Upper lobe of right lung (tissue), 1 donor: Measurements from ENCODE around the gene TROAP. TPM values are rescaled to one million over a fixed set of nuclear protein-coding genes. Genes with fewer than 3 reads are reported as not detected.

Source experiments
- ATAC-seq: fragments of 200-7000 bp; cut with Tn5 transposase; one replicate; pipeline ENCODE4 v1.9.1; 2020; ENCODE audit warnings: mild to moderate bottlenecking, moderate library complexity
- DNase-seq: peaks from one replicate; pipeline ENCODE4 v3.0.0-alpha.2; 2020
- H3K27ac ChIP-seq: fragments of 200-600 bp; one replicate; pipeline ENCODE4 v1.8.0; 2022
- H3K27me3 ChIP-seq: fragments of 200-600 bp; one replicate; pipeline ENCODE4 v1.8.0; 2022; ENCODE audit warnings: mild to moderate bottlenecking
- H3K36me3 ChIP-seq: fragments of 200-600 bp; one replicate; pipeline ENCODE4 v1.8.0; 2022
- H3K4me1 ChIP-seq: fragments of 200-600 bp; one replicate; pipeline ENCODE4 v1.8.0; 2022
- H3K4me3 ChIP-seq: fragments of 200-600 bp; one replicate; pipeline ENCODE4 v1.8.0; 2022; ENCODE audit warnings: mild to moderate bottlenecking
- H3K9me3 ChIP-seq: fragments of 200-600 bp; one replicate; pipeline ENCODE4 v1.8.0; 2022
- intact Hi-C: fragments of 100-400 bp; cut with DNase I; formaldehyde crosslinking; loops from one replicate; pipeline ENCODE4 v1.11.0; 2022
- total RNA-seq: library from RNA; stranded (reverse); fragmentation: NEBNext Ultra II Directional; extraction: Animal tissue kit (Norgen Biotek cat#: 25700); gene quantifications from one replicate; pipeline ENCODE4 v1.2.1, GENCODE V29; 2021
- TF ChIP-seq, protein P1 (sequence below): fragments of 200-600 bp; IDR thresholded peaks from one replicate; pipeline ENCODE4 v1.8.0; 2022; ENCODE audit warnings: antibody characterized with exemption
- donor health status: DM: no; HTN: yes; CAD: no; lungs with severe emphysema.

The TROAP gene
- total RNA-seq, 1 donor from 2014 or later, result 0.96 TPM

DNA sequence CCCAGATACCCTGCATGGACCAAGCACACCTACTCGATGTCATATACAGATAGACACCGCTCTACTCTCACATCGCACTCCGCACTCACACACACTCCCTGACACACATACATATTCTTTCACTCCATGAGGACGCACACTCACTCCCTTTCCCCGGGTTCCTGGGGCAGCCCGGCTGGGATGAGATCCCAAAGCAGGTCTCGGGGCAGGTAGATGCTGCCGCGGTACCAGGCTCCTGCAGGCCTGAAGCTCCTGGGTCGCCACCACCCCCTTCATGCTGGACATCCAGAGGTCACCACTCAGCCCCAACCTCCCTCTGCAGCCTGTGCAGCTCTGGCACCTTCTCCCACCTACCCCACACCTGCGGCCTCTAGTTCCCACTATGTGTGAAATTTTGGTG is 11.6 kb downstream of the TROAP start:
- TF ChIP-seq, protein P1, sequence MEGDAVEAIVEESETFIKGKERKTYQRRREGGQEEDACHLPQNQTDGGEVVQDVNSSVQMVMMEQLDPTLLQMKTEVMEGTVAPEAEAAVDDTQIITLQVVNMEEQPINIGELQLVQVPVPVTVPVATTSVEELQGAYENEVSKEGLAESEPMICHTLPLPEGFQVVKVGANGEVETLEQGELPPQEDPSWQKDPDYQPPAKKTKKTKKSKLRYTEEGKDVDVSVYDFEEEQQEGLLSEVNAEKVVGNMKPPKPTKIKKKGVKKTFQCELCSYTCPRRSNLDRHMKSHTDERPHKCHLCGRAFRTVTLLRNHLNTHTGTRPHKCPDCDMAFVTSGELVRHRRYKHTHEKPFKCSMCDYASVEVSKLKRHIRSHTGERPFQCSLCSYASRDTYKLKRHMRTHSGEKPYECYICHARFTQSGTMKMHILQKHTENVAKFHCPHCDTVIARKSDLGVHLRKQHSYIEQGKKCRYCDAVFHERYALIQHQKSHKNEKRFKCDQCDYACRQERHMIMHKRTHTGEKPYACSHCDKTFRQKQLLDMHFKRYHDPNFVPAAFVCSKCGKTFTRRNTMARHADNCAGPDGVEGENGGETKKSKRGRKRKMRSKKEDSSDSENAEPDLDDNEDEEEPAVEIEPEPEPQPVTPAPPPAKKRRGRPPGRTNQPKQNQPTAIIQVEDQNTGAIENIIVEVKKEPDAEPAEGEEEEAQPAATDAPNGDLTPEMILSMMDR, result no peak
- Histone ChIP-seq H3K36me3 (no peaks in the 10 kb centered on the region), H3K9me3 (no peaks in the 10 kb centered on the region), H3K27ac (no peak overlapping the region), H3K4me3 (no peak overlapping the region), H3K4me1 (peaks cover 17% of the 10 kb centered on the region), H3K27me3 (peaks cover 62% of the 10 kb centered on the region)
- ATAC-seq, result no peak
- intact Hi-C loops, result no loop called here
- DNase-seq, result peak; percentile 61

DNA sequence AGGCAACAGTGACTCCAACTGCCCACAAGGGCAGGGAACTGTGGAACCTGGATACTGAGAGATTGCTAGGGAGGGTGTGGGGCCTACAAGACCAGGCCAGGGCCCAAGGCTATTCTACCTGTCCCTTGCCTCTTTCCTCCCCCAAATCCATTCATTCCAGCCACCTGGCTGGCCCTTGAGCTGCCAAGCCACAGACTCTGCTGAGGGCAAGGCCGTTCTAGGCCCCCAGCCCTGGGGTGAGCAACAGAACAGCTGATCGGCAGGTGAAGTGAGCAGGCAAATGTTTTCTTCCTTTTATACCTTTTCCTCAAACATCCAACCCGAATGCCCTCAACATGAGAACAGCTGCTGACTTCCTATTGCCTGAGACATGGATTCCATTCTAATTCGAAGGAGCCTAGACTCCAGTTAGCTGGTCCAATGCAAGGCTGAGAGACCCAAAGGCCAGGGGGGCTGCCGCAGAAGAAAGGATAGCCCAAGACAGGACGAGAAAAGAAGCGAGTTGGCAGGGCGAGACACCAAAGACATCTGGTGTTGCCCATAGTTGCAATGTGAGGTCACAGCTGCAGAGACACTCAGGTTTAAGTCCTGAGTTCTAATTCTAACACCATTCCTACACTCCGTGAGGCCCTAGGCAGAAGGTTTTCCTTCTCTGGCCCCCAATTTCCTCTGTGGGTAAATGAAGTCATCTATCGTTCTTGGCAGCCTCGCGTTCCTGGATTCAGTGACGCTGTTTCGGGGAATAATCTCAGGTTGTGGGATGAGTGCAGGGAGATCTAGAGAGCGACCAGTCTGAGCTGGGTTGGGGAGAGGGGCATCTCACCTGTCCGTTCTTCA is 12.3 kb downstream of the TROAP start:
- intact Hi-C loops, result no loop called here
- DNase-seq (peak; percentile 37), ATAC-seq (no peak)
- H3K4me1 ChIP-seq, result peaks cover 17% of the 10 kb centered on the region
- H3K27ac ChIP-seq, result no peak overlapping the region
- H3K27me3 ChIP-seq, result peaks cover 68% of the 10 kb centered on the region
- H3K4me3 ChIP-seq, result no peak overlapping the region
- H3K36me3 ChIP-seq, result no peaks in the 10 kb centered on the region
- TF ChIP-seq, protein P1, result no peak
- H3K9me3 ChIP-seq, result no peaks in the 10 kb centered on the region

DNA sequence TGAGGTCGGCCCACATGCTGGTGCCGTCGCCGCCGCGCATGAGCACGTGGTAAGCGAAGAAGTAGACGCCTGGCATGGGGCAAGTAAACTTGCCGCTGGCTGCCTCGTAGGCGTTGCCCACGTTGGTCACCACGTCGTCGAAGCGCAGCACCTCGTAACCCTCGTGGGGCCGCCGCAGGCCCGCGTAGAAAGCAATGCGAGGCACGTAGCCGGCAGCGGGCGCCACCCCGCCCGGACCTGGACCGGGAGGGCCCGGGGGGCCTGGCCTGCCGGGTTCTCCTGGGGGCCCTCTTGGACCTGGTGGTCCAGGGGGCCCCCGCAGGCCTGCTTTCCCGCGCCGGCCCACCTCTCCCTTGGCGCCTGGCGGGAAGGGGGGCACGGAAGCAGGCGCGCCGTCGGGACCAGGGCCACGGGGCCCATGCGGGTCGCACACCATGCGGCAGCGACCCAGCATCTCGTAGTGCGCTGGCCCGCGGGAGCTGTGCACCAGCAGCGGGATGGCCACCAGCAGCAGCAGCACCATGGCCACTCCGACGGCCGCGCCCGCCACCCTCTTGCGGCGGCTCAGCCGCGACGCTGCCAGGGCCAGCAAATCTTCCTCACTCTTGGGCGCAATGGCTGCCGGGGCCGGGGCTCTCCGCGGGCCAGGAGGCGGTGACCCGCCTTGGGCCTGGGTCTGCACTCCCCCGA is 13.0 kb downstream of the TROAP start:
- H3K4me3 ChIP-seq, result no peak overlapping the region
- peaks cover 68% of the 10 kb centered on the region for H3K27me3 ChIP-seq
- DNase-seq (no peak), ATAC-seq (no peak)
- H3K9me3 ChIP-seq, result no peaks in the 10 kb centered on the region
- intact Hi-C loops, result no loop called here
- TF ChIP-seq, protein P1, result no peak
- no peak overlapping the region for H3K27ac ChIP-seq
- no peaks in the 10 kb centered on the region for H3K36me3 ChIP-seq
- H3K4me1 ChIP-seq, result peaks cover 17% of the 10 kb centered on the region

DNA sequence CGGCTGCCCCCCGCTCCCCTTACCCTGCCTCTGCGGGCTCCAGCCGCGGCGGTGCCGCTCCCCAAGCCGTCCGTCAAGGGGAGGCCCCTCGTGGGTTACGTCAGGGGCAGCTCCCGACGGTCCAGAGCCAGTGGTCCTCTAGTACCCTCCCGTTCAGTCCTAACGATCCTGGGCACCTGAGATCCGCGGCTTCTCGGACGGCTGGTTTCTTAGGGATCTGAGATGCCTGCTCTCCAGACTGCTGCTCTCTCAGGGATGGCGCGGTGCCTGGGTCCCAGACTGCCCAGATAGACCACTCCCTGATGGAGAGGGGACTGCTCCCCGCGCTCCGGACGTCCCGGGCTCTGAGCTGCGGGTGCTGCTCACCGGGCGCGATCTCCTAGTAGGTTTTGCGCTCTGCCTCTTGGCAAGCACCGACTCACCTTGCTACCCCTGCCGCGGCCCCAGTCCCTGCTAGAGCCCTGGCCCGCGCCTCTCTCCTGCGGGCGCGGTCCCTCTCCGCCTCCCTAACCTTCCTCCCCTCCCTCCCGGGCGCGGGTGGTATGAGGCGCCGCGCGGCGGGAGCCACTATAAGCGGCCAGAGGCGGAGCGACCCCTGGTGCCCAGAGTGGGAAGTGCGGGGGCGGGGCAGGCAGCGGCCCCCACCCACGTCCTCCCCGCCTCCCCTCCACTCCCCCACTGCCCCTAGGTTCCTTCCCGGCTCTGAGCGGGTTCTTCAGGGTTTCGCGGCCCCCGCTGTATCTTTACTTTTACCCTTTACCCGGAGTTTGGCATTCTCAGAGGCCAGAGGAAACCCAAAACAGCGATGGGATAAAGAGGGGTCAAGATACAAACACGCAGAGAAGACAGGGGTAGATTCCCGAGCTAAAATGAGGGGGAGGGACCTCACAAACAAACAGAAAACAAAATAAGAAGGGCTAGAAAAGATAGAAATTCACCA is 13.9 kb downstream of the TROAP start, which contains the start of gene C1QL4:
Gene C1QL4 (minus strand): TSS at position 544 of the 940 bp plus-strand sequence. CDS start 711 bp downstream, outside the sequence.
- H3K4me3 ChIP-seq, result peak within 1 kb of the TSS; percentile 28
- peaks cover 68% of the 10 kb centered on the region for H3K27me3 ChIP-seq
- DNase-seq (peak; percentile 91), ATAC-seq (peak; percentile 94)
- TF ChIP-seq, protein P1, result peak; percentile 97
- H3K9me3 ChIP-seq, result no peaks in the 10 kb centered on the region
- H3K4me1 ChIP-seq, result peaks cover 17% of the 10 kb centered on the region
- no peak within 1 kb of the TSS for H3K27ac ChIP-seq
- intact Hi-C loops, result no loop called here
- no peaks in the 10 kb centered on the region for H3K36me3 ChIP-seq

DNA sequence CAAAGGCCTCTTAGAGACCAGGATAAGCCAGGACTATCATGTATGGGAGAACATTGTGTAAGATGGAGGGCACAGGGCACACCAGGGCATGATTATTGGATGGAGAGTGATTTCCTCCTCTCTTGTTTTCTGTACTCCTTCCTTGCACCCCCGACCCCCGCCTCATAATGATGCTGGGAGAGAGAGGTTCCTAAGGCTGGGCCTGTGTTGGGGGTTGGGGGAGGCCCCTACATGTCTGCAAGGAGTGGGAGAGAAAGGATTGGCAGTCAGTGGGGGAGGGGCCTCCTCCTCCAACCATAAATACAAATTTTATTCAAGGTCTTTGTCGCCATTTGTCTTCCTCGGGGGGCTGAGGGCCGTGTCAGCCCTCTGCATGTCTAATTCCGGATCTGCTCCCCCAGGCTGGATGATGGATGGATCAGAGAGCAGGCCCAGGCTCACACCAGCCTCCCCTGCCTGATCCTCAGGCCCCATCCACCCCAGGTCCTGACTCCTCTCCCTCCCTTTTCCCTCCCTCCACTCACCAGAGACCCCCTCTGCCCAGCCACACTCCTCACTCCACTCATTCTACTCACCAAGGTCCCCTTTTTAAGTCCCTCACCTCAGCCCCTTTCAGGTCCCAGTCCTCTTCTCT is 15.9 kb downstream of the TROAP start:
- intact Hi-C loops, result no loop called here
- Histone ChIP-seq H3K27ac (no peak overlapping the region), H3K4me3 (no peak overlapping the region), H3K4me1 (peaks cover 27% of the 10 kb centered on the region), H3K27me3 (peaks cover 67% of the 10 kb centered on the region), H3K9me3 (no peaks in the 10 kb centered on the region), H3K36me3 (no peaks in the 10 kb centered on the region)
- ATAC-seq (no peak), DNase-seq (peak; percentile 40)
- TF ChIP-seq, protein P1, result no peak
